HG03196 (cell line): Measurements from ENCODE around the gene EDRF1.
"Not testable (repeated sequence)": the region's sequence is repeated elsewhere in the genome, so short reads cannot be mapped to it uniquely, and the experiment has no call there.

Experiments
- ATAC-seq: cut with Tn5 transposase; IDR thresholded peaks from one replicate; pipeline ENCODE4 v1.9.1; 2021; ENCODE audit not compliant: unreplicated experiment

The EDRF1 gene

DNA sequence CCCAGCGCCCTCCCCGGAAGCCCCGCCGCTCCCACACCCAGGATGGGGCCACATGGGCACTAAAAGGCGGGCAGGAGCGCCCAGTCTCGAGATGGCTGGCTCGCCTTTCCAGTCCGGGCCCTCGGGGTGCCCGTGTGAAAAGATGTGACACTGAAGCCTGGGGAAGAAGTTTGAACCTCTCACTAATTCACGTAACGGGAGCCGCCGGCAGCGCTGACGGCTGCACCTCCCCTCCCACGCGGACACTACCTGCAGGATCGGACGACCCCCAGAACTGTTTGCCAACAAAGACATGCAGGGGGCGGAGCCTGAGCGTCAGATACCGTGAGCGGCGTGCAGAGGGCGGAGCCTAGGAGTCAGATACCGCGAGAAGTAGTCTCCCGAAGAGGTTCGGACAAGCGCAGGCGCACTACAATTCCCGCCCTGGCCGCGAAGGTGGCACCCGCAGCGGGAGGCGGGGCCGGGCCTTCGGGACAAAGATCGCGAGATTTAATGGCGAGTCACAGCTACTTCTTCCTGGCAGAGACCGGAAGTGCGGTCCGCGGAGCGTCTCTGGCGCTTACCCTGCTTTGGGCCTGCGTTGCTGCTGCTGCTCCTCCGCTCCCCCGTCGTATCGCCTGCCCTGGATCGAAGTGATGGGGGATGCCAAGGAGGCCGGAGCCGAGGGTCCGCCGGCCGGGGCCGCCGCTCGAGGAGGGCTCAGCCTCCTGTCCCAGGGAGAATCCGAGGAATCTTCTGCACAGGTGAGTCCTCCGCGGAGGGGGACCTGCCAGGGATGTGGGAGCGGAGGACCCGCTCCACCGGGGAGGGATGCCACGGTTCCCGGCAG lies at the start of gene EDRF1:
Gene EDRF1, plus strand, starts transcription at position 537 of the 829 bp plus-strand sequence. Its CDS starts 99 bp downstream, at position 636.
- peak; percentile 94 for ATAC-seq

DNA sequence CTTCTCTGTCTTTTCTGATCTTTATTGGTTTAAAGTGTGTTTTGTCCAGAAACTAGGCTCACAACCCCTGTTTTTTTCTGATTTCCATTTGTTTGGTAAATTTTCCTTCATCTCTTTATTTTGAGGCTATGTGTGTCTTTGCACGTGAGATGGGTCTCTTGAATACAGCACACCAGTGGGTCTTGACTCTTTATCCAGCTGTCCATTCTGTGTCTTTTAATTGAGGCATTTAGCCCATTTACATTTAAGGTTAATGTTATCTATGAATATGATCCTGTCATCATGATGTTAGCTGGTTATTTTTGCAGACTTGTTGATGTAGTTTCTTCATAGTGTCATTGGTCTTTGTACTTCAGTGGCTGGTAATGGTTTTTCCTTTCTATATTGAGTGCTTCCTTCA lies 46.6 kb upstream of the EDRF1 start:
- ATAC-seq: no peak

- no peak for ATAC-seq
These were observed 40.1 kb upstream of the EDRF1 start for GRCh38 chr10:125679436-125679835.

GRCh38 chr10:125683063-125683462 lies 36.4 kb upstream of the EDRF1 start, which contains the start of gene TEX36:
TSS of gene TEX36 (minus strand) at chr10:125683163. CDS start at chr10:125682989, 174 bp downstream.
- no peak for ATAC-seq

DNA sequence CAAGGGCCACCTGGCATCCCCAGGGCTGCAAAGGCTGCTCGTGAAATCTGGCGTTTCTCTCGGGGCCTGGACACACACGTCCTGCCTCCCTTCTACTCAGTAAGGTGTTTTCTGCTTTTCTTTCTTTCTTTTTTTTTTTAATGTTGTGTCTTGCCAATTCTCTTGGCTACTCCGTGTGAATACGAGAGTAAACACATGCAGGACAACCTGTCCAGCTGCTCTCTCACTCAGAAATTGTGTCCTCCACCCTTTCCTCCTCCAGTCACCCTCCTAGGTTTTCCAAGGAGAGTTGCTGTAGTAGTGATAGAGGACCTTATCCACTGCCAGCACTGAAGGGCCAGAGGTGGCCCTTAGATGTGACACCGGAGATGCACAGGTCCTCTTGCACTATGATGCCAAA lies 35.7 kb upstream of the EDRF1 start:
- no peak for ATAC-seq

DNA sequence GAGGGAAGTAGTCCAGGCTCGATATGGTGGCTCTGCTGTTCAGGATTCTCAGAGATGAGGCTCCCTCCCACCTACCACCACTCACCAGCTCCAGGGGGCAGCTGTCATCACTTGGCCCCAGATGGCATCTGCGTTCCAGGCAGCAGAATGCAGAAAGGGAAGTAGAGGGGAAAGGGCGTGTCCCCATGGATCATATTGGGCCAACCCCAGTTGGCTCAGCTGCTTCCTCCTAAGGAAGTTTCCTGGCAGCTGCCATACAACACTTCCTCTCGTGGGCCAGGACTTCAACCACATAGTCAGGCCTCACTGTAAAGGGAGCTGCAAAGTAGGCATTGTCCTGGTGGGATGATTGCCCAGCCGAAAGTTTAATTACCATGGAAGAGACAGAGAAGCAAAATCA lies 34.9 kb upstream of the EDRF1 start:
- no peak for ATAC-seq

GRCh38 chr10:125687507-125688185 lies 31.9 kb upstream of the EDRF1 start:
- no peak for ATAC-seq

DNA sequence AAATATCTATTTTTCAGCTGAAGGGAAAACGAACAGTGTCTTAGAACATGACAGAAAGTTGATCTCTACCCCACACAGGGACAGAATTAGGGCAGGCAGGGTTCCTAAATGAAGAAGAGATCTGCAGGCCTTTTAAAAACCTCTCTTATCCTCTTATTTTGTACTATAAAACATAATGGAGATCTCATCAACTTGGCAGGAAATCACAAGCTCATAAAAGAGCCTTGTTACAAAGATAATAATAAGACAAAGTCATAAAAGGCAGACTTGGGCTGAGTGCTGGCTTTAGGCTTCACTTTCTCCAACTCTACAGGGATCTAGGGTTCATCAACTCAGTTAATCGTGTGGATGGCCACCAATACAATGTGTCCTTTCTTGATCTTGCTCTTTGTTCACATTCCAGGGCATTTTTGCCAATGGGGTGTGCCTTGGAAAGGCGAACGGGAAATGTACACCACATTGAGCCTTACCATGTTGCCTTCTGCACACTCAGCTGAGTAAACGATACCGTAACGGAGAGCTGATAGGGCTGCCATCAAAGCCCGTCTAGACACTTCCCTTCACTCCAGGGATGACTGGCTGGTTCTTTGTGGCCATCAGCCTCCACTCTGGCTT lies 29.4 kb upstream of the EDRF1 start:
- no peak for ATAC-seq

GRCh38 chr10:125691160-125691981 lies 28.1 kb upstream of the EDRF1 start:
- ATAC-seq: peak; percentile 57

GRCh38 chr10:125692196-125692595 lies 27.3 kb upstream of the EDRF1 start:
- no peak for ATAC-seq

DNA sequence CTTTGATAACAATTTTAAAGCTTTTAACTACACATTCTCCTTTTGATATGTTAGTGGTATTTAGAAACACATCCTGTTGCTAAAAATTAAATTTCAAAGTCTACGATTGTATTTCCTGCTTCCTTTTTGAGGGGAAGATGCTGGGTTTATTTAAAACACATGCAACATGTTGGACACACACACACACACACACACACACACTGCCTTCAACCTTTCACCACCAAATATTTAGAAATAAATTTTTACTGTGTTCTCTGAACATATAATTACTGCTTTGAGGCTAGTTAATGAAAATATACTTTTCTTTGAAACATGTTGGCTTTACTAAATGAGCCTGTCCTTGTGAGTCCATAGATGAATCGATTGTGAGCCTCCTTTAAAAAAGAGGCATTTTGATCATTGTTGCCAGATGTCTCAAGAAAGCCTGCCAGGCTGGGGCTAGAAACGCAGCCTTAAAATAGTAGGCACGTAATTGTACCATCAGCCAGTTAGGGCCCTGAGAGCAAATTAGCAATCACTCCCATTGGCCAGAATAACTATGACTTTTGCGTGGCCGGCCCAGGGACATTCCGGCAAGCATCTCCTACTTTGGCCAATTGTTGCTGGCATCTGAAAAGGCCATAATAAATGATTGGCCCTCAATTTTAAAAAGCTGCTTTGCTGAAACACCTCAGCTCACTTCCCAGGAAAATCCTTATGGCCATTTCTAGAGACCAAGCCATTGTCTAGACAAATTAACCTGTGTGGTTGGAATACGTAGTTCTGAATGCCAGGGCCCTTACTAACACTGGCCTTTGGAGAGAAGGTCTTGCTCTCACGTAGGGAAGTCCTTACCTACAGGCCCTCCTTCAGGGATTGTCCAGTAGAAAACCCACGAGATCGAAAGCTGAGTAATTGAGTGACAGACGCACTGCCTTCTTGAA lies 26.6 kb upstream of the EDRF1 start:
- no peak for ATAC-seq

GRCh38 chr10:125693524-125693847 lies 26.0 kb upstream of the EDRF1 start:
- ATAC-seq: no peak

- ATAC-seq: no peak
These were observed 24.6 kb upstream of the EDRF1 start for GRCh38 chr10:125694883-125695282.

DNA sequence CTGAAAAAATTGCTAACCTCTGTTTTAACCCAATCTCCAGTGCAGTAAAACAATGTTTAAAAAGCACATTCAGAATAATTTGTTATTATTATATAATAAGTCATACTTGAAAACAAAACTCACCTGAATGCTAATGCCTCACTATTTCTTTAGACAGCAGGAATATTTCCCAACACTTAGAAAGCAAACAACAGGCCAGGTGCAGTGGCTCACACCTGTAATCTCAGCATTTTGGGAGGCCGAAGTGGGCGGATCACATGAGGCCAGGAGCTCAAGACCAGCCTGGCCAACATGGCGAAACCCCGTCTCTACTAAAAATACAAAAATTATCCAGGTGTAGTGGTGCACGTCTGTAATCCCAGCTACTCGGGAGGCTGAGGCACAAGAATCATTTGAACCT lies 22.6 kb upstream of the EDRF1 start:
- not testable (repeated sequence) for ATAC-seq

GRCh38 chr10:125698481-125698998 lies 21.0 kb upstream of the EDRF1 start:
- ATAC-seq: no peak

GRCh38 chr10:125699562-125700143 lies 19.9 kb upstream of the EDRF1 start:
- ATAC-seq: no peak

- no peak for ATAC-seq
These were observed 19.1 kb upstream of the EDRF1 start for GRCh38 chr10:125700355-125700911.

DNA sequence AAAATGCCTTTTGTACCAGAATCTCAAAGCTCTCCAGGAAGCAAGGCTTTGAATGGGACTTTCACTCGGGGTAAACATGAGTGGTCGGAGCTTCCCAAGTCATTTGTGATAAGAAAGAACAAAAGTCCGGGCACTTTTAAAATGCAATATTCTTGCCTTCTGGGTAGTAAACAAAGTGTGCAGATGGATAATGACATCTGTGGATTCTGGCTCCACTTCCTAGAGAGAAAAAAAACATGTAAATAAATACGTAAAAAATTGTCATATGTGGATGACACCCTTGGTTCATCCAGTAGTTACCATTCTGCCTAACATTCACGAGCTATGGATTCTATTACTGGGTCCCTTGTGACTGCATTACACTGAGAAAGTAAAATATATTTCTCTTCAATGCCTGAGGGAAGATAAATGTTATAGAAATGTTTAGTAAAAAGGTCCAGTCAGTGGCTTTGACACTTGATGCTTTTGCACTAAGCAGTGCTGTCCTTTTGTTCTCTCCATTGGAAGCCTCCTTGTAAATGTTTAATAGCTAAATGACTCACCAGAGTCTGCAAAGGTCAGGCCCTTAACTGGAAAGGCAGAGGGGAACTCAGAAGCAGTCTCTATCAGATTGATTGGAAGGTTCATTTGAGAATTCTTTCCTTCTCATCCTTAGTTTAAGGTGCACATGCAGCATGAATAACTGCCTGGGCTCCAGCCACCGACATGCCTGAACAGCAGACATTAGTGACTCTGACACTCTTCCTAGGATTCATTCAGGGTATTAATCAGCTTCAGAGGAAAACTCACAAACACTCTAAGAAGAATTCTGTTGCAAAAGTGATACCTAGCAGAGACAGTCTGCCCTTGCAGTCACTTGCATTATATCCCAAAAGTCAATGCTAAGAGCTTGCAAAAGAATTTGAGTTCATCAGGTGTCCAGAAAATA lies 11.7 kb upstream of the EDRF1 start:
- peak; percentile 85 for ATAC-seq
